ENCODE data around the gene ITPR1. TPM values are rescaled to one million over a fixed set of nuclear protein-coding genes. Genes with fewer than 3 reads are reported as not detected.

ITPR1 gene
- polyA plus RNA-seq, 1 donor from 2014 or later, result 2.1 TPM

DNA sequence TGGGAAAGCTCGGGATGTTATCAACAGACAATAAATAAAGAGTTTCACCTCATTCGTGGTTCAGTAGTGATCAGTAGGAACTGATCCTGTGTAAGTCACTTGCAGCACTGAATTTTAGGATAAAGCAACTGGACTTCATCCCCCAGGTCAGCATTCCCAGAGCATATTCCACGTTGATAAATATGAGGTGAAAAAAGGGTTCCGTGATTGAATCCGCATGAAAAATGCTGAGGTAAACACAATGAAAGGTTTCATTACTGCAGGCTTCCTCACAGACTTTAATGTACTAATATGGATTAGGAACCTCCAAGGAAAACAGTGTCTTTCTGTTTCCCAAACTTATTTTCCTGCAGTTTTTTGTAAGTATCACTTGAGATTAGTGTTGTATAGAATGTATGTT lies 308.7 kb downstream of the ITPR1 start:
- no peak overlapping the region for H2AFZ ChIP-seq (ENCODE audit: low read depth, low read length)
- no peaks in the 10 kb centered on the region for H3K9me3 ChIP-seq (ENCODE audit: low read length)
- no peaks in the 10 kb centered on the region for H3K9me2 ChIP-seq (ENCODE audit: insufficient read depth, low read length)
- no peak overlapping the region for H3K4me3 ChIP-seq (ENCODE audit: low read length)
- no peak for TF ChIP-seq RAD21 (conservative IDR thresholded peaks at IDR 0.05)
- TF ChIP-seq, protein P1, sequence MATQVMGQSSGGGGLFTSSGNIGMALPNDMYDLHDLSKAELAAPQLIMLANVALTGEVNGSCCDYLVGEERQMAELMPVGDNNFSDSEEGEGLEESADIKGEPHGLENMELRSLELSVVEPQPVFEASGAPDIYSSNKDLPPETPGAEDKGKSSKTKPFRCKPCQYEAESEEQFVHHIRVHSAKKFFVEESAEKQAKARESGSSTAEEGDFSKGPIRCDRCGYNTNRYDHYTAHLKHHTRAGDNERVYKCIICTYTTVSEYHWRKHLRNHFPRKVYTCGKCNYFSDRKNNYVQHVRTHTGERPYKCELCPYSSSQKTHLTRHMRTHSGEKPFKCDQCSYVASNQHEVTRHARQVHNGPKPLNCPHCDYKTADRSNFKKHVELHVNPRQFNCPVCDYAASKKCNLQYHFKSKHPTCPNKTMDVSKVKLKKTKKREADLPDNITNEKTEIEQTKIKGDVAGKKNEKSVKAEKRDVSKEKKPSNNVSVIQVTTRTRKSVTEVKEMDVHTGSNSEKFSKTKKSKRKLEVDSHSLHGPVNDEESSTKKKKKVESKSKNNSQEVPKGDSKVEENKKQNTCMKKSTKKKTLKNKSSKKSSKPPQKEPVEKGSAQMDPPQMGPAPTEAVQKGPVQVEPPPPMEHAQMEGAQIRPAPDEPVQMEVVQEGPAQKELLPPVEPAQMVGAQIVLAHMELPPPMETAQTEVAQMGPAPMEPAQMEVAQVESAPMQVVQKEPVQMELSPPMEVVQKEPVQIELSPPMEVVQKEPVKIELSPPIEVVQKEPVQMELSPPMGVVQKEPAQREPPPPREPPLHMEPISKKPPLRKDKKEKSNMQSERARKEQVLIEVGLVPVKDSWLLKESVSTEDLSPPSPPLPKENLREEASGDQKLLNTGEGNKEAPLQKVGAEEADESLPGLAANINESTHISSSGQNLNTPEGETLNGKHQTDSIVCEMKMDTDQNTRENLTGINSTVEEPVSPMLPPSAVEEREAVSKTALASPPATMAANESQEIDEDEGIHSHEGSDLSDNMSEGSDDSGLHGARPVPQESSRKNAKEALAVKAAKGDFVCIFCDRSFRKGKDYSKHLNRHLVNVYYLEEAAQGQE (IDR thresholded peaks at IDR 0.05; ENCODE audit: borderline replicate concordance), result no peak
- no peak for TF ChIP-seq SMC3 (conservative IDR thresholded peaks at IDR 0.05; ENCODE audit: poor library complexity)
- no peak for TF ChIP-seq POLR2AphosphoS5 (IDR thresholded peaks at IDR 0.05)
- no peak for TF ChIP-seq MXI1 (conservative IDR thresholded peaks at IDR 0.05; ENCODE audit: poor library complexity, severe bottlenecking)
- TF ChIP-seq TAF1 (IDR thresholded peaks at IDR 0.05; ENCODE audit: low read depth), result no peak
- TF ChIP-seq, protein P2, sequence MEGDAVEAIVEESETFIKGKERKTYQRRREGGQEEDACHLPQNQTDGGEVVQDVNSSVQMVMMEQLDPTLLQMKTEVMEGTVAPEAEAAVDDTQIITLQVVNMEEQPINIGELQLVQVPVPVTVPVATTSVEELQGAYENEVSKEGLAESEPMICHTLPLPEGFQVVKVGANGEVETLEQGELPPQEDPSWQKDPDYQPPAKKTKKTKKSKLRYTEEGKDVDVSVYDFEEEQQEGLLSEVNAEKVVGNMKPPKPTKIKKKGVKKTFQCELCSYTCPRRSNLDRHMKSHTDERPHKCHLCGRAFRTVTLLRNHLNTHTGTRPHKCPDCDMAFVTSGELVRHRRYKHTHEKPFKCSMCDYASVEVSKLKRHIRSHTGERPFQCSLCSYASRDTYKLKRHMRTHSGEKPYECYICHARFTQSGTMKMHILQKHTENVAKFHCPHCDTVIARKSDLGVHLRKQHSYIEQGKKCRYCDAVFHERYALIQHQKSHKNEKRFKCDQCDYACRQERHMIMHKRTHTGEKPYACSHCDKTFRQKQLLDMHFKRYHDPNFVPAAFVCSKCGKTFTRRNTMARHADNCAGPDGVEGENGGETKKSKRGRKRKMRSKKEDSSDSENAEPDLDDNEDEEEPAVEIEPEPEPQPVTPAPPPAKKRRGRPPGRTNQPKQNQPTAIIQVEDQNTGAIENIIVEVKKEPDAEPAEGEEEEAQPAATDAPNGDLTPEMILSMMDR (IDR thresholded peaks at IDR 0.05; ENCODE audit: poor library complexity, severe bottlenecking), result no peak
- no peak for TF ChIP-seq EZH2 (IDR thresholded peaks at IDR 0.05; ENCODE audit: borderline replicate concordance, insufficient read depth, low read length, poor library complexity, severe bottlenecking)
- TF ChIP-seq EP300 (conservative IDR thresholded peaks at IDR 0.05; ENCODE audit: poor library complexity, severe bottlenecking), result no peak
- H3K4me2 ChIP-seq (ENCODE audit: low read length), result no peak overlapping the region
- H3K36me3 ChIP-seq (ENCODE audit: insufficient read depth, low read length), result no peaks in the 10 kb centered on the region
- H3K27ac ChIP-seq (ENCODE audit: low read length), result no peak overlapping the region
- H4K20me1 ChIP-seq (ENCODE audit: insufficient read depth), result no peaks in the 10 kb centered on the region
- no peaks in the 10 kb centered on the region for H3K27me3 ChIP-seq (ENCODE audit: insufficient read depth, low read depth, low read length)
- no peak overlapping the region for H3K9ac ChIP-seq (ENCODE audit: low read length)
- H3K79me2 ChIP-seq (replicated peaks; ENCODE audit: insufficient read depth, low read length), result no peaks in the 10 kb centered on the region
- H3F3A ChIP-seq (ENCODE audit: insufficient read depth, low read length, poor library complexity, severe bottlenecking), result no peaks in the 10 kb centered on the region

DNA sequence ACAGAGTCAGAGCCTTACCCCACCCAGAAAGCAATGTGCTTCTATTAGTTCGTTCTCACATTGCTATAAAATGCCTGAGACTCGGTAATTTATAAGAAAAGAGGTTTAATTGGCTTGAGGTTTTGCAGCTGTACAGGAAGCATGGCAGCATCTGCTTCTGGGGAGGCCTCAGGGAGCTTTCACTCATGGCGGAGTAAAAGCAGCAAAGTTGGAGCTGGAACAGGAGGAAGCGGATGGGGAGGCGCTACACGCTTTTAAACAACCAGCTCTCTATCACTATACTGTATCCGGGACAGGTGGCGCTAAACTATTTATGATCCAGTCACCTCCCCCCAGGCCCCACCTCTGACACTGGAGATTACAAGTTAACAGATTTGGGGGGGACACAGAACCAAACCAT lies 309.8 kb downstream of the ITPR1 start:
- Histone ChIP-seq H4K20me1 (ENCODE audit: insufficient read depth) (no peaks in the 10 kb centered on the region), H3K27me3 (ENCODE audit: insufficient read depth, low read depth, low read length) (no peaks in the 10 kb centered on the region), H2AFZ (ENCODE audit: low read depth, low read length) (no peak overlapping the region), H3K4me3 (ENCODE audit: low read length) (no peak overlapping the region), H3K9me2 (ENCODE audit: insufficient read depth, low read length) (no peaks in the 10 kb centered on the region), H3K4me2 (ENCODE audit: low read length) (no peak overlapping the region), H3F3A (ENCODE audit: insufficient read depth, low read length, poor library complexity, severe bottlenecking) (no peaks in the 10 kb centered on the region), H3K36me3 (ENCODE audit: insufficient read depth, low read length) (no peaks in the 10 kb centered on the region), H3K27ac (ENCODE audit: low read length) (no peak overlapping the region), H3K79me2 (replicated peaks; ENCODE audit: insufficient read depth, low read length) (no peaks in the 10 kb centered on the region), H3K9me3 (ENCODE audit: low read length) (no peaks in the 10 kb centered on the region), H3K9ac (ENCODE audit: low read length) (no peak overlapping the region)
- TF ChIP-seq EP300 (conservative IDR thresholded peaks at IDR 0.05; ENCODE audit: poor library complexity, severe bottlenecking), result no peak

Measured in neural cell (in vitro differentiated cells).